Fibroblast of lung (primary cell): ENCODE measurements around the gene PGC.

Source experiments
- CTCF ChIP-seq, 2 donors: IDR thresholded peaks in 1 of 2; conservative IDR thresholded peaks in 1 of 2; 1 replicate in 1 of 2; 2 replicates in 1 of 2; pipeline ENCODE4 v1.5.1; 2011 to 2012; ENCODE audit warnings: low read length in 2 of 2, control low read depth in 1 of 2, inconsistent platforms in 1 of 2, low read depth in 1 of 2, mild to moderate bottlenecking in 1 of 2
- EZH2 ChIP-seq: IDR thresholded peaks from 2 replicates; pipeline ENCODE4 v1.5.1; 2012; ENCODE audit warnings: low read length, control low read depth, mild to moderate bottlenecking; ENCODE audit errors: missing control alignments

GRCh38 chr6:41740366-41741162 lies 6.6 kb downstream of the PGC start:
- no peak for TF ChIP-seq CTCF (conservative IDR thresholded peaks at IDR 0.05 in 1 of 2, IDR thresholded peaks at IDR 0.05 in 1 of 2; ENCODE audit: low read depth in 1 of 2, low read length in 2 of 2)
- TF ChIP-seq EZH2: no peak
